GM12878 (cell line): Measurements from ENCODE around the gene TRNT1.

Experiments used
- CEBPB ChIP-seq, 2 experiments: fragments of 150-350 bp in 1 of 2; IDR thresholded peaks; 2 replicates each; pipeline ENCODE4 v1.6.1; 2012 to 2014; ENCODE audit warnings: low read depth in 2 of 2, low read length in 2 of 2, borderline replicate concordance in 1 of 2, inconsistent platforms in 1 of 2
- CHD4 ChIP-seq: fragments of 200-600 bp; sonication (generic); IDR thresholded peaks from 2 replicates; pipeline ENCODE4 v1.6.1; 2016; ENCODE audit warnings: mild to moderate bottlenecking
- CTCF ChIP-seq, 3 experiments: IDR thresholded peaks in 2 of 3; conservative IDR thresholded peaks in 1 of 3; 2 replicates each; pipeline ENCODE4 v1.5.1; 2011; ENCODE audit warnings: low read depth in 3 of 3, low read length in 3 of 3, mild to moderate bottlenecking in 3 of 3, control low read depth in 2 of 3, moderate library complexity in 2 of 3, inconsistent platforms in 1 of 3, mixed read lengths in 1 of 3; ENCODE audit not compliant: control insufficient read depth in 2 of 3, insufficient read depth in 1 of 3; ENCODE audit errors: extremely low read depth in 1 of 3
- EP300 ChIP-seq, 2 experiments: fragments of 150-350 bp in 1 of 2; IDR thresholded peaks; 2 replicates each; pipeline ENCODE4 v1.6.1; 2011 to 2012; ENCODE audit warnings: low read depth in 2 of 2, low read length in 2 of 2, borderline replicate concordance in 1 of 2, improper control_type of control experiment in 1 of 2, inconsistent platforms in 1 of 2; ENCODE audit not compliant: control insufficient read depth in 1 of 2
- EZH2 ChIP-seq: IDR thresholded peaks from 2 replicates; pipeline ENCODE4 v1.6.1; 2012; ENCODE audit warnings: low read depth, mild to moderate bottlenecking, control low read depth, inconsistent platforms, low read length, borderline replicate concordance; ENCODE audit not compliant: control insufficient read depth
- IKZF1 ChIP-seq: fragments of 450-650 bp; conservative IDR thresholded peaks from 2 replicates; pipeline ENCODE4 v1.6.1; 2017; ENCODE audit warnings: antibody characterized with exemption, mild to moderate bottlenecking
- JUND ChIP-seq: IDR thresholded peaks from 2 replicates; pipeline ENCODE4 v1.6.1; 2012; ENCODE audit warnings: low read depth, mild to moderate bottlenecking, low read length, improper control_type of control experiment, moderate library complexity
- MAX ChIP-seq: IDR thresholded peaks from 2 replicates; pipeline ENCODE4 v1.6.1; 2012; ENCODE audit warnings: low read depth, low read length, improper control_type of control experiment
- POLR2A ChIP-seq: IDR thresholded peaks from 2 replicates; pipeline ENCODE4 v1.6.1; 2011; ENCODE audit warnings: low read depth, mild to moderate bottlenecking, low read length
- POLR2AphosphoS5 ChIP-seq: IDR thresholded peaks from 2 replicates; pipeline ENCODE4 v1.6.1; 2011; ENCODE audit warnings: mild to moderate bottlenecking, low read length, inconsistent platforms
- SUPT20H ChIP-seq: IDR thresholded peaks from 2 replicates; pipeline ENCODE4 v1.6.1; 2011; ENCODE audit warnings: low read depth, mild to moderate bottlenecking, low read length, moderate library complexity, borderline replicate concordance; ENCODE audit not compliant: control insufficient read depth
- WRNIP1 ChIP-seq: IDR thresholded peaks from 2 replicates; pipeline ENCODE4 v1.6.1; 2011; ENCODE audit warnings: low read depth, low read length, improper control_type of control experiment, borderline replicate concordance
- ZNF384 ChIP-seq: IDR thresholded peaks from 2 replicates; pipeline ENCODE4 v1.6.1; 2012; ENCODE audit warnings: low read depth, mild to moderate bottlenecking, low read length, improper control_type of control experiment, borderline replicate concordance
- ZZZ3 ChIP-seq: IDR thresholded peaks from 2 replicates; pipeline ENCODE4 v1.6.1; 2011; ENCODE audit warnings: low read depth; ENCODE audit not compliant: control insufficient read depth, insufficient read length

- TF ChIP-seq CTCF (IDR thresholded peaks at IDR 0.05 in 2 of 3, conservative IDR thresholded peaks at IDR 0.05 in 1 of 3; ENCODE audit: control insufficient read depth in 2 of 3, extremely low read depth in 1 of 3, insufficient read depth in 1 of 3, low read depth in 3 of 3, low read length in 3 of 3) (no peak), POLR2AphosphoS5 (no peak), EP300 (IDR thresholded peaks at IDR 0.05; ENCODE audit: borderline replicate concordance in 1 of 2, control insufficient read depth in 1 of 2, low read depth in 2 of 2, low read length in 2 of 2) (no peak), CEBPB (IDR thresholded peaks at IDR 0.05; ENCODE audit: borderline replicate concordance in 1 of 2, low read depth in 2 of 2, low read length in 2 of 2) (no peak), ZNF384 (no peak), IKZF1 (no peak), SUPT20H (no peak), MAX (no peak), POLR2A (no peak), WRNIP1 (no peak), EZH2 (no peak), CHD4 (no peak), JUND (no peak), ZZZ3 (no peak)
Observed at GRCh38 chr3:3105815-3106214, 20.9 kb upstream of the TRNT1 start.
